ENCODE measurements around the gene TXNDC17.

DNA sequence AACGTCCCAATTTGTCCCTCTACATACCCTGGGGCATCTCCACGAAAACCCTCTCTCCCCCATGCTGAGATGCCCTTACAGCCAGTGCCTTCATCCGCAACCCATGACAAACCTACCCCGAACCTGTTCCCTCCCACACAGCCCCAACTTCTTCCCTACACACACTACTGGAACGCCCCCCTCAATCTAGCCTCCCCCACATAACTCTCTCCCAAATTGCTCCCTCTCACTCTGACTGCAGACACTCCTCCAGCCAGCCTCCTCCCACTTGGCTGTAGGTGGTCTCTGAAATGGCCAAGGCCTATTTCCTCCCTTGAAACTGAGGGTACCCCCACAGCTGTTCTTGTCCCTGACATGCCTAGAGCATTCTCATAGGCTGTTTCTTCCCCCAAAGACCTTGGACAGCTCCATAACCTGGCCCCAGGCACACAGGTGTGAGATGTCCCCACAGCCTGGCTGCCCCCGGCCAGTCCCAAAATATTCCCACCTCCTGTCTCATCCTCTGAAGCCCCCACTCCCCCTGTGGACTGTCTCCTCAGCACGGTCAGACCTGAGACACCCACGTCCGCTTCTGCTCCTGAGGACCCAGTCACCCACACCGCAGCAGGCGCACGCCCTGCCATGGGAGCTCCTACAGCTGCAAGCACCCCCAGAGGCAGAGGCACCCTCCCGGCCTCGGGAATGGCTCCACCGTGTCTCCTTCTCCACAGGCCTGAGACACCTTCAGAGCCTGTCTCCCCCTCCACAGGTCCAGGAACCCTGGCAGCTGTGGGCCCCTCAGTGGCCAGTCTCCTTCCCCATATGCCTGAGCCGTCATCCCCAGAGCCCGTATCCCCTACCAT, 4.0 kb upstream of the TXNDC17 start:
- TF ChIP-seq, protein P1, sequence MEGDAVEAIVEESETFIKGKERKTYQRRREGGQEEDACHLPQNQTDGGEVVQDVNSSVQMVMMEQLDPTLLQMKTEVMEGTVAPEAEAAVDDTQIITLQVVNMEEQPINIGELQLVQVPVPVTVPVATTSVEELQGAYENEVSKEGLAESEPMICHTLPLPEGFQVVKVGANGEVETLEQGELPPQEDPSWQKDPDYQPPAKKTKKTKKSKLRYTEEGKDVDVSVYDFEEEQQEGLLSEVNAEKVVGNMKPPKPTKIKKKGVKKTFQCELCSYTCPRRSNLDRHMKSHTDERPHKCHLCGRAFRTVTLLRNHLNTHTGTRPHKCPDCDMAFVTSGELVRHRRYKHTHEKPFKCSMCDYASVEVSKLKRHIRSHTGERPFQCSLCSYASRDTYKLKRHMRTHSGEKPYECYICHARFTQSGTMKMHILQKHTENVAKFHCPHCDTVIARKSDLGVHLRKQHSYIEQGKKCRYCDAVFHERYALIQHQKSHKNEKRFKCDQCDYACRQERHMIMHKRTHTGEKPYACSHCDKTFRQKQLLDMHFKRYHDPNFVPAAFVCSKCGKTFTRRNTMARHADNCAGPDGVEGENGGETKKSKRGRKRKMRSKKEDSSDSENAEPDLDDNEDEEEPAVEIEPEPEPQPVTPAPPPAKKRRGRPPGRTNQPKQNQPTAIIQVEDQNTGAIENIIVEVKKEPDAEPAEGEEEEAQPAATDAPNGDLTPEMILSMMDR (IDR thresholded peaks at IDR 0.05), result no peak
- no peak for TF ChIP-seq POLR2A (IDR thresholded peaks at IDR 0.05)

All from uterus (tissue), 2 donors.